ENCODE data around the gene TSHZ3.

TSHZ3 gene

DNA sequence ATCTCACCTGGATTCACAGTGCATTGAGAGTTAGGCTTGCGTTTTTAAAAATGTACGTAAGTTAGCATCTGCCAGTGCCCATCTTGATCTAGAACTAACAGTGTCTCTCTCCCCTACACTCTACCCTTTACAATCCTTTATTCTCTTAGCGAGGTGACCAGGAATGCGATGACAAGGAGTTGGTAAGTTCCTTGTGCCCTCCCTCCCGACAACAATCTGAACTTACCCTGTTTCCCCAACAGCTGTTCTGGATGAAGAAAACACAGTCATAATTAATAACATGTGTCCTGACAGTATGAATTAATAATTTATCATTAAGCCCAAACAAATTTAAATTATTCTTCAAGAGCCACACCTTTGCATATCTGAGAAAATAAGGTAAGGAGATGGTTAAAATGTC lies 6.3 kb downstream of the TSHZ3 start:
- DNase-seq, result peak in 1 of 42 donors; percentile 1
- intact Hi-C loops (cut with DNase I), result no loop called here

DNA sequence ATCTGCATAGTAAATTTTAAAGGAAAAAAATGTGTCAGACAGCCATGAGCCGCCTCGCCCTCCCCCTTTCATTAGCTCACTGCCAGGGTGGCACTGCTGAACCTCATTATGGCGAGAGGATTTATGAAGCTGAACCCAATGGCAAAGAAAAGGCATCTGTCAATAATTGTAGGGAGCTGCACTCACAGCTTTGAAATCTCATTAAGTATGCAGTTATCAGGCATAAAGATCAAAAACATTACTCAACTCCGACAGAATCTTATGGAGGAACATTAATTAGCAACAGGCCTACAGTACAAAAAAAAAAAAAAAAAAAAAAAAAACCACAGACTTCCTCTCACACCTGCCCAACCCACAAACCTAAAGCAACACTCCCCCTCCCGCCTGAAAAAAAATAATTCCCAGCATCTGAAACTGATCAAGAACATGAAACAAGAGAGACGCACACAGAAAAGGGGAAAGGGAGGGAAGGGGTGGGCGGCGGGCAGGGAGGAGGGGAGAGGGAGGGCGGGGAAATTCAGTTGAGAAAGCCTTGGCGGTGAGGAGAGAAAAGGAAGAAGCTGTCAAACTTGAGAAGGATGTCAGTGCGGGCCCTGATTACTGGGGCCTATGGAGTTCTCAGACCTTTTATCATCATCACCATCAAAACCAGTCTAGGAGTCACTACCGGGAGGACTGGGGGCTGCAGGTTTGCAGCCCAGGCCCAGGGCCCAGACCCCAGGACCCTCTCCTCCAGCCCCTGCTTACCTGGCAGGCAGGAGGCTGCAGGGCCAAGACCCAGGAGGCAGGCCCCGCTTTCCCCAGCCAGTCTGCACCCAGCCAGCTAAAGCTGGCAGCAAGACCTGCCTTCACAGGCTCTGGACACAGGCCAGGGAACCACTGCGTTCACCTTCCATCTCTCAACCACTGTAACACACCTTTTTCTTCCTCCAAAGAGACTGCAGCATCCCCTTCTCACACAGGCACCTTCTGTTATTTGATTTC lies 8.9 kb downstream of the TSHZ3 start:
- DNase-seq, result peak in 4 of 42 donors; percentile 21 to 38 (median 22)
- intact Hi-C loops (cut with DNase I), result no loop called here

DNA sequence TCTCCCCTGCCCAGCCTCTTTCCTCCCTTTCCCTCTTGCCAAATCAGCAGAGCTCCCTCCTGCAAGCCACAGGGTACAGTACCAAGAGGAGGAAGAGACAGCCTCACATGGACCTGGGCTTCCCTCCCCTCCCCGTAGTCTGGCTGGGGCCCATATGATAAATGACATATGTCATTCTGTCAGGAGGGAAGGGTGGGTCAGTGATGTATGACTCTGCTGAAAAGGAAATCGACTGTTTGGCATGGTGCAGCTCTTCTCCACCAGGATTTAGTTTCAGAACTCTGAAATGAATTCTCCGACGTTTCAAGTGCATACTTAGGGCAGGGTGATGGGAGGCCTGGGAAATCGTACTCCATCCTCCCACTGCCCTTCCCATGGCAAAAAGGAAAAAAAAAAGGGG lies 9.8 kb downstream of the TSHZ3 start:
- intact Hi-C loops (cut with DNase I), result no loop called here
- peak in 1 of 42 donors; percentile 8 for DNase-seq

DNA sequence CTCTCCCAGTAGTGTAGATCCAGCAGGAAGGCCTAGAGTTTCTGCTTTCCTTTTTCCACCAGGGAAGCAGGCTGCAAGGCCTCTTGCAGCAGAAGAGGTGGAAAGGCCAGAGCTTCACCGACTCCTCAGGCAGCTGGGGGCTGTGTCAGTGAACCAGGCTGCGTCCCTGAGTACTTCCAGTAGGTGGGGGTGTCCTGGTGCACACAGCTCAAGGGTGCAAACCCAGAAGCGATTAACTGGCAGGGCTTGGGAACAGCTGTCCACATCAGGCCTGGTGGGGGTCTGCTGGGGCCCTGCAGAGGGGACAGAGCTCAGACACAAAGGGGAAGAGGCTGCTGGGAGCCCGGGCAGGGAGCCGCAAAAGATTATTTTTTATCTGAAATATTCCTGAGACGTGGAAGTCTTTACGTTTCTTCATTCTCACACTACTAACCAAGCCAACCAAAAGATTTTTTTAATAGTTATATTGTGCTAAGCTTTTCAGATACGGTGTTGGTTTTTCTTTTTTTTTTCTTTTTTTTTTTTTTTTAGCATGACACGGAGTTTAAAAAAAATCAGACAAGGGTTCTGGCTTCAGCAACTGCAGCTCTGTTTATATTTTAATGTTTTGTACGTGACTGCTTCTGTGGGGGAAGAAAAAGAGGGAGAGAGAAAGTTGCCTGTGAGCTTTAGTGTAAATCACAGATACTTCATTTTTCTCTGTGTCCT lies 11.0 kb downstream of the TSHZ3 start:
- intact Hi-C loops (cut with DNase I), result no loop called here

DNA sequence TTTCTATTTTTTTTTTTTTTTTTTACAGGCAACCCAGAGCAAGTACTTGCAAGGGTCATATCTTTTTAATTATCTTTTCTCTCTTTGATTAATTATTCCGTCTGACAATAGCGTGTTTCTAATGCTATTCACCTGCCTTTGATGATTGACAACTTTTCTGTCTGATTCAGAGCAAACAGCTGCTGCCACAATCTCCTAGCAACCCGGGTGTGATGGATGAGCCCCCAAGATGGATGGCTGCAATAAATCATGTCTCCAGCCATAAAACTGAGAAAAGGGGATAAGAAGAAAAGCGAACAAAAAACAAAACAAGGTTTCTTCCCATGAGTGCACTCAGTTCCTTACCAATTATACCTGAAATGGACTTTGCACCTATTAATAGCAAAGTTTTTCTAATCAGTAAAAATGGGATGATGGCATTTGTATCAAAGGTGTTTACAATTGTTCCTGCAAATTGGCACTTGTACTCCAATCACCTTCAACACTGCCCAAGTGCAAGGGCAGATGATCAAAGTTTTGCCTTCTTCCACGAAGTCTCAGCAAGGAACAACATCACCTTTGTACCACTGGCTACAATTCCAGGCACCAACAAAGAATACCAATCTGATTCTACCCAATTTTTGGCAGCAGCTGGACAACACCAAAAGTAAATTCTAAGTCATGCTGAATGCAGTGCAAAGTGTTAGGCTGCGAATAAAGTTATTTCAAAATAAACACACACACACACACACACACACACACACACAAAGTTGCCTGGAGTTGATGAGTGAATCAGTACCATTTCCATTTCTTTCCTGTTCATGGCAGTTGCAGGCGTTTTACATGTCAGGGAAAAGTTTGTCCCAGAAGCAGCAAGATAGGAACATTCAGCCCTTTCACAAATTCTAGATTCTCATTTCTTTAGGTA lies 12.0 kb downstream of the TSHZ3 start:
- intact Hi-C loops (cut with DNase I), result no loop called here
- DNase-seq, result peak in 1 of 42 donors; percentile 20

More for the DNA sequence above, 11.0 kb downstream of the TSHZ3 start:
- DNase-seq, result peak in 9 of 42 donors; percentile 17 to 62 (median 32)

DNA sequence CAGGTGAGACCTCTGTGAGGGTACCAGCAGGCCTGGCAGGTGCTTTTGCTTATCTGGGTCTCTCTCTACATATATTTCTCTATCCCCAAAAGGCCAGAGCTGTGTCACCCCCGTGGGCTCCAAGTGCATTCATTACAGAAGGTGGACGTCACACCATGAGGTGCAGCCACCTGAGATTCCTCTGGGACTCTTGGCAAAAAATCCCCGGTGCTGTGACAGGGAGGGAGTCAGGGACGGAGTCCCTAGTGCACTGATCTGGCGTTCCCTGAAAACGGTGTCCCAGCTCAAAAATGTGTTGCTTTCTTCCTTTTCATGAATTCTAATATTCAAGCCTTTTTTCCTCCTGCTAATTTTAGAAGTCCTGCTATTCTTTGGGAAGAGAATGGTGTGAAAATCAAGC lies 13.5 kb downstream of the TSHZ3 start:
- intact Hi-C loops (cut with DNase I), result no loop called here
- DNase-seq, result peak in 1 of 42 donors; percentile 5

DNA sequence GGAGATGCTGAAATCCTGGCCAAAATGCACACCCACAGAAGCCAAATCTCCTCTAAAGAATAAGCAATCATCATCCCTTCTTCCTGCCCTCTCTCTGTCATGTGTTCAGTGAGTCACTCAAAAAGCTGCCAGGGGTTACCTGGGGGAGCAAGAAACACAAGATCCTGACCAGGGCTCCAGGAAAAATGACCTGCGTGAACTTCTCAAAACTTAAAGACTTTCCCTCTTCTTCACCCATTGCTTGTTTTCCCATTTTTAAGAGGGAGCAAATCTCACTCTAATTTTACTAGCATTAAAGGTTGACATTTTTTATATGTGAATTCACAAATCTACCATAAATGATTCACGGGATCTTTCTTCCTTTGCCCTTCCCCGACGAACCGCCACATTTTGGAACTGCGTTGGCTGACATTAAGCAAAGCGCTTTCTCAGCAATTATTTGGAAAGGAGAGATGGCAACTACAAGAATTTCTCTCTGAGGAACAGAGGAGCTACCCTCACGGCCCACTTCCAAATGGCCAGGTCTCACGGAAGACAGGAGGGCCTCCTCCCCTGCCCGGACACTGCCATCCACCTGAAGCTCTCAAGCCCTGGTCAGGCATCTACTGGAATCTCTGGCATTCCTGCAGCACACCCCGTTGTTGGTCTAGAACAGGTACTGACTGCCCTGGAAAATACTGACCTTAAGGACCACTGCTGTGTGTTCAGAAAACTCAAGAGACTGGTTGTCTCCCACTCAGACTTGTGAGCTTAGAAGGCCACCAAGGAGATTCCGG lies 14.2 kb downstream of the TSHZ3 start:
- peak in 2 of 42 donors; percentile 19 to 26 for DNase-seq
- intact Hi-C loops (cut with DNase I), result no loop called here

DNA sequence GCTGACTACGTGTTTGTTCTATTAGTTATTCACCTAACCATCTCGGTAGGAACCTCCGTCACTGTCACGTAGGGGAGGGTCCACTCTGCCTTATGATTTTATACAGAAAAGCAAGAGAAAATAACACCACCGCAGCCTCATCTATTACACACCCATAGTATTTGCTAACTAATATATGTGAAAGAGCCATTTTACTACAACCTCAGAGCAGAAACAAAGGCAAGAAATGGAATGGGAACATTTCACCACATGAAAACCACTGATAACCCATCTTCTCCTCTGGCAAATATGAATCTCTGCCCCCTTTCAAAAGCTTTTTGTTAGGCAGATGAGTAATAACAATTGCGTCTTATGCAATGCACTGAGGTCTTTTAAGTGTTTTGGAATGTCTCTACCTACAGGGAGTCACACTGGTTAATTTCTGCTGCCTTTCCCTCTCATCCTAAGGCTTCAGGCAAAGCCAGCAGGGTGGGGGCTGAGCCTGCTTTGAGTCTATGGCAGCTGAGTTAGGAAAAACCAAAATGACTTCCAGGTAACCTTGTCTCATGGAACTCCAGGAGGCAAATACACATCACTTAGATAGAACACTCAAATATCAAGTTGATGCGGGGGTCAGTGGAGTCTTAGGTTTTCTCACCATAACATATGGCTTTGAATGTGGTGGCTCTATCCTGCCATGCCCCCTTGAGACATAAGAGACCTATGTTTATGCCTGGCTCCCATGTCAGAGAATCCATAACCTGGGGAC lies 15.0 kb downstream of the TSHZ3 start:
- no peak for DNase-seq
- intact Hi-C loops (cut with DNase I), result no loop called here

DNA sequence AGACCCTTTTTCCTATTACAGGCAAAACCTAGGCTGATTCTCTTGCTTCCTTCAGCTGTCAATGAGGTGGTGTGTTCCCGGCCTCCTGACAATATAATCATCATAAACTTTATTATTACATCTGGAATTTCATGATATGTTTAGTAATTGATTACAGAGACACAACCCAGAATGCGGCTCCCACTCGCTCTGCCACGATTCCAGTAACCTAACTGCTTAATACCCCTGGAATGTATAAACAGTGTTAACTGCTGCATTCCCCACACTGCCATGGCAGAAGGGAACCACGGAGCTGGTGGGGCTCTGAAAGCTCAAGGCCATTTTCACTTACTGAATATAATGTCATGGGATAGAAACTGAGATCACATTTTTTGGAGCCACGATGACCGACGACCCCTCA lies 17.1 kb downstream of the TSHZ3 start:
- DNase-seq, result peak in 1 of 42 donors; percentile 16
- intact Hi-C loops (cut with DNase I), result no loop called here

DNA sequence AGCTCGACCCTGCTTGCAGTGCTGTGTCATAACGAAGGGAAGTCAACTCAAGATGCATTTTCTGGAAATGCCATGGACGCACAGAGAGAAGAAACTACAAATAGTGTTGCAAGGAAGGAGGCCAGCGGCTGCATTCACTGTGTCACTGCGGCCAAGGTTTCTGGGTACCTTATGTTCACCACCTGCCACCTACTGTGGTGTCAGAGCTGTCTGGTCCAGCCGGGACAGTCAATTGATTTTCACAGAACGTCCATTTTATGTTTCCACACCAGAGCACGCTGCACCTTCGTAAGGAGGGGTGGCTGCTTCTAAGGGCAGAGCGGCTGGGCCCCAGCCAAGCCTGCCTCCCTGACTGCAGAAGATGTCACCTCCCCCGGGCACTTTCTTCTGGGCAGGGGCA lies 17.7 kb downstream of the TSHZ3 start:
- peak in 1 of 42 donors; percentile 18 for DNase-seq

DNA sequence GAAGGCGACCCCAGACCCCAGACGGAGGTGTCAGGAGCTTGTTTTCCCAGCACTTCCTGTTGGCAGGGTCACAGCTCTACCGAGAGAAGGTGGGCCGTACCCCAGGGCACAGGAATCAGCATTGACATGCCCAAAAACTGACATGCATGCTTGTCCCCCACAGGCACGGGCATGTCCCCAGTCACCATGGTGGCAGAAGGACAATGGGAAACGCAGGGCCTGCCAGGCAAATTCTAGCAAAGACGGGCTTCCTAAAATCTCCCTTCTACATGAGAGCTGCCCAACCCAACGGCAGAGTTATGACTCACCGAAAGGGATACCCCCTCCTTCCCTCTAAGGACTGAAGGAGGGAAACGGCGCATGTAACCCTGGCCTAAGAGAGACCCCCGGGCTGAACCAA lies 18.5 kb downstream of the TSHZ3 start:
- no peak for DNase-seq
- intact Hi-C loops (cut with DNase I), result no loop called here

More for the DNA sequence above, 17.7 kb downstream of the TSHZ3 start:
- intact Hi-C loops (cut with DNase I), result no loop called here

DNA sequence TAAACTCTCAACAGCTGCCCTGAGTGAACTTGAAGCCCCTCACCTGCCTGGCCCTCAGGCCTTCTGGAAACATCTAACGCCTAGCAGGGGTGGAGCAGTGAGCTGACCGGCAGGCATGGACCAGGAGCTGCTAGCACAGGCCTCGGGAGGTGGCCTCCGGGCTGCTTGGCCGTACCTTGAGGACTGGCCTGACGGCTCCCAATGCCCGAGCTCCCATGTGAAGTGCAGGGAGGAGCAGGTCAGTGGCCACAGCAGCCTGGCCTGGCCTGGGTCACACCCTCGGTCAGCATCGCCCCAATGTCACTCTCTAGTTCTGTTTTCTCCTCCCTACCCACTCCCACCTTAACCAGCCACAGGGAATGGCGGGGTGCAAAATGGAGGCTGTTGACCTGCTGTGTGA lies 19.0 kb downstream of the TSHZ3 start:
- intact Hi-C loops (cut with DNase I), result no loop called here
- DNase-seq, result no peak

DNA sequence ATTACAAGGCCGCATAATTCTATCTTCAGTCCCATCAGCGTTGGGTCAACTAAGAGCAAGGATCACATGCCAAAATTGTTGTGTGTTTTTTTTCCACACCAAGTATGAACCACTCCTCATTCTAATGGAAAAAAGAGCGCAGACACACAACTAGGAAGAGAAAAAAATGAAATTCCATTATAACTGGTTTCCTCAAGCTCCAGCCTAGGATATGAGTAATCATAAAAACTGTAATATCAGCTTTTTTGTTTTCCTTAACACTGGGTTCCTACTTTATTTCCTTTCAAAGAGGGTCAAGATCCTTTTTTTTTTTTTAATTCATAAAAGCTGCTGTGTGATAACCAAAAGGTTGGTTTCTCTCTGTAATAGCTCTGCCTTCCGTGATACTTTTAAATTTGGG lies 19.4 kb downstream of the TSHZ3 start:
- no peak for DNase-seq
- intact Hi-C loops (cut with DNase I), result no loop called here

DNA sequence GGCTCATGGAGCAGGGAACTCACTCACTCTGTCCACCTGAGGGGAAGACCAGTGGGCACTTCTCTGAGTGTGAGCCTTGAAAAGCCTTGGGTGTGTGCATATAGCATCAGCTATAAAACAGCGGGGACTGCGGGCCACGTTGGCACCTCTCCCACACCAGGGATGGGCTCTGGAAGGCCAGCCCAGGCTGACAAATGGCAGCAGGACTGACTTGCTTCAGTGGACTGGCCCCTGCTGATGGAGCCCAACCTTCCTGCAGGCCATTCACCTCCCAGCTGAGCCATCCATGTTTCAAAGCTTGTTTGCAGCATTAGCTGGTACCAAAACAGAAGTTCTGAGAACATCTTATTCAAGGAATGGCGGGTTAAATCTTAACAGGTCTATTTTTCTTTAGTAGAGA lies 21.0 kb downstream of the TSHZ3 start:
- DNase-seq, result peak in 1 of 42 donors; percentile 19
- intact Hi-C loops (cut with DNase I), result no loop called here

DNA sequence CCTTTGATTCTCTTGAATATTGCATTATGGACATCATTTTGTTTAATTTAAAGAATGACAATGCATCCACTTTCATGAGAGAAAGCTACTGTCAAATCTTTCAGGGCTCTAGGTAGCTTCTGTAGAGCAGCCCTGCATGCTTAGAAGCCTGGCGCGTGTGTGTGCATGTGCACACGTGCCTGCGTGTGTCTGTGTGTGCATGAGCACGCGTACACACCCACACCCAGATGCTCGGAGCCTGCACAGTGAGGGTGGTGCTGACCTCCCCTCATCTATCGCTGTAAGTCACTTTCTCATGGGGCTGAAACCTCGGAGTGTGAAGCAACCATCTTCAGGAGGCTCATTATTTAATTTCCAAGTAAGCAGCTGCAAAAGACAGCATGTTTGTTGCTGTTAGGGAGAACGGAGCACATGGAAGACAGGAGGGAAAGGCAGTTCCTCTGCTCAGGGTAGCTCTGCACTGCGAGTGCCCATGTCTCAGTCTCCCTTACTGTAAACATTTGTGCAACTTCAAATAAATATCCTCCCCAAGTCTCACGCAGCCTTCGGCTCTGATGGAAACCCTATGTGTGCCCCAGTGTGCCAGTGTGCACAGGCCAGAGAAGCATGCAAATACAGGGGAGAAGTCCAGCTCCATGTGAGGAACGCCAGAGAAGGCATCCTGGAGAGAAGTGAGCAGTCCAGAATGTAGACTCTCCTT lies 22.8 kb downstream of the TSHZ3 start:
- intact Hi-C loops (cut with DNase I), result no loop called here
- no peak for DNase-seq

DNA sequence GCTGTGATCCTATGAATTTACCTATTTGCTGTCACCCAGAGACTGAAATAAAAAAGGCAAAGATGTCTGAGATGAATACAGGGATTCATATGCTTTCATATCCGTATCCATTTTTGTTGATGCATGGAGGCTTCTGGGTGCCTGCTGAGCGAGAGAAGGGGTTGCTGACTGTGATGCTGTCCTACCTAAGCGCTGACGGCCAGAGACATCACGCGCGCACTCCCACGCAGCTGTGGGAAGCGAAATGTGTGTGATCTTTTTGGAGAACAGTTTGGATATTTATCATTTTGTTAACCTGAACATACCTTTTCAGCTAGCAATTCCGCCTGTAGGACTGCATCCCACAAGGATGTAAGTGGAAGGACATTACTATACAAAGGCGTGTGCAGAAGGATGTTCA lies 23.9 kb downstream of the TSHZ3 start:
- no peak for DNase-seq
- intact Hi-C loops (cut with DNase I), result no loop called here

DNA sequence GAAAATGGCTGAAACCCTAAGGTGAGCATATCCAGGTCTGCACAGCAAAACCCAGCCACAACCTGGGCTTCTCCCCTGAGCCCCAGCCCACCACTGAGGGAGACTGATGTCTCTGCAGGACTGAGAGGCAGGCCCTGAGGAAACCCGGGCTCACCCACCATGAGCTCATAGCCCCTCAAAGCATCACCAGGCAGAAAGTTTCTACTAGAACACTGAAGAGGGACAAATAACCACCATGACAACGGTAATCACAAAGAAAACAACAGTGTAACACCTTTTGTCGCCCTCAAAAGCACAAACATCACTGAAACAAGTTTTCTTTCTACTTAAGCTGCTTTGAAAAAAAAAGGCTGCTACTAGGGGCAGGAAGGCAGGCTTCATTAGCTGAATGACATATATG lies 29.8 kb downstream of the TSHZ3 start:
- intact Hi-C loops (cut with DNase I), result no loop called here
- peak in 1 of 42 donors; percentile 37 for DNase-seq
